OCI-LY7 (cell line): ENCODE measurements around the gene LRRC59. TPM values are rescaled to one million over a fixed set of nuclear protein-coding genes. Genes with fewer than 3 reads are reported as not detected.

ENCODE experiments used
- BruUV-seq: library from RNA; stranded (reverse); fragments of 400-500 nt; replicated peaks from 2 replicates; lab custom pipeline; 2021; lab: Mats Ljungman, UMichigan
- CTCF ChIA-PET: fragments of 300-600 bp; sonication (Branson Sonifier 250); formaldehyde crosslinking; loops from one replicate; lab custom pipeline; 2022; ENCODE audit warnings: antibody characterized with exemption; ENCODE audit not compliant: unreplicated experiment; lab: Charles Lee
- POLR2A ChIA-PET: fragments of 300-600 bp; sonication (Branson Sonifier 250); formaldehyde crosslinking; loops from one replicate; lab custom pipeline; 2022; ENCODE audit warnings: antibody characterized with exemption; lab: Charles Lee
- DNase-seq: peaks from one replicate; pipeline ENCODE4 v3.0.0-alpha.2; 2015; ENCODE audit warnings: low spot score
- H2AFZ ChIP-seq: fragments of 200-600 bp; sonication (generic), shearing (Covaris generic); 2 replicates; pipeline ENCODE4 v1.6.1; 2014; ENCODE audit warnings: mild to moderate bottlenecking, antibody characterized with exemption, low read length, moderate library complexity
- H3K27ac ChIP-seq: fragments of 200-600 bp; sonication (generic); 2 replicates; pipeline ENCODE4 v1.5.1; 2014; ENCODE audit warnings: mixed run types, low read depth, mild to moderate bottlenecking, moderate library complexity, low read length, inconsistent platforms; ENCODE audit not compliant: poor library complexity, severe bottlenecking
- H3K36me3 ChIP-seq: fragments of 200-600 bp; sonication (generic); 2 replicates; pipeline ENCODE4 v1.6.1; 2014; ENCODE audit warnings: mild to moderate bottlenecking, antibody characterized with exemption, low read length, moderate library complexity, mixed read lengths; ENCODE audit not compliant: insufficient read depth
- H3K4me1 ChIP-seq: fragments of 200-600 bp; sonication (generic); 2 replicates; pipeline ENCODE4 v1.5.1; 2014; ENCODE audit warnings: mild to moderate bottlenecking, low read length; ENCODE audit not compliant: insufficient read depth, poor library complexity, severe bottlenecking
- H3K4me2 ChIP-seq: fragments of 200-600 bp; sonication (generic); 2 replicates; pipeline ENCODE4 v1.6.1; 2014; ENCODE audit warnings: mild to moderate bottlenecking, low read length
- H3K4me3 ChIP-seq: fragments of 200-600 bp; sonication (generic); 2 replicates; pipeline ENCODE4 v1.5.1; 2014; ENCODE audit warnings: mild to moderate bottlenecking, low read depth, low read length; ENCODE audit not compliant: poor library complexity, severe bottlenecking
- H3K79me2 ChIP-seq: fragments of 200-600 bp; sonication (generic); 2 replicates; pipeline ENCODE4 v1.6.1; 2016; ENCODE audit warnings: low read depth, mild to moderate bottlenecking, low read length, moderate library complexity, mixed read lengths; ENCODE audit not compliant: insufficient read depth
- H3K9me2 ChIP-seq: fragments of 200-600 bp; sonication (generic); 2 replicates; pipeline ENCODE4 v1.6.1; 2016; ENCODE audit warnings: mild to moderate bottlenecking, low read length, mixed read lengths; ENCODE audit not compliant: insufficient read depth
- H3K9me3 ChIP-seq: fragments of 200-600 bp; sonication (generic); 2 replicates; pipeline ENCODE4 v1.6.1; 2014; ENCODE audit warnings: mild to moderate bottlenecking, mixed run types, low read length, mixed read lengths
- H4K20me1 ChIP-seq: fragments of 200-600 bp; sonication (generic); 2 replicates; pipeline ENCODE4 v1.6.1; 2014; ENCODE audit warnings: mild to moderate bottlenecking, antibody characterized with exemption, low read length, moderate library complexity, mixed read lengths; ENCODE audit not compliant: insufficient read depth
- EZH2phosphoT487 ChIP-seq: fragments of 200-600 bp; sonication (generic); IDR thresholded peaks from 2 replicates; pipeline ENCODE4 v1.6.1; 2018; ENCODE audit warnings: low read depth, borderline replicate concordance, mild to moderate bottlenecking, mixed run types, antibody characterized with exemption, low read length, moderate library complexity, mixed read lengths
- intact Hi-C: fragments of 100-400 bp; cut with micrococcal nuclease; formaldehyde crosslinking; loops from one replicate; pipeline ENCODE4 v1.10.0; 2022; ENCODE audit not compliant: unreplicated experiment
- total RNA-seq, 2 experiments: library from RNA; depleted of rRNA in 1 of 2; stranded (reverse); fragments of >200 nt in 1 of 2; shearing (Covaris generic) in 1 of 2; gene quantifications; 2 replicates each; pipeline ENCODE4 v1.2.3, GENCODE V29; 2014 to 2022
- TF ChIP-seq, protein P1 (sequence below): fragments of 200-600 bp; sonication (generic); conservative IDR thresholded peaks from 2 replicates; pipeline ENCODE4 v1.5.1; 2014; ENCODE audit warnings: mild to moderate bottlenecking, antibody characterized with exemption, low read length, moderate library complexity, mixed read lengths

LRRC59 gene
- total RNA-seq, 2 experiments from 2014 or later, result 87.4 to 125 TPM

GRCh38 chr17:50339381-50339780, 57.9 kb downstream of the LRRC59 start:
- TF ChIP-seq, protein P1, sequence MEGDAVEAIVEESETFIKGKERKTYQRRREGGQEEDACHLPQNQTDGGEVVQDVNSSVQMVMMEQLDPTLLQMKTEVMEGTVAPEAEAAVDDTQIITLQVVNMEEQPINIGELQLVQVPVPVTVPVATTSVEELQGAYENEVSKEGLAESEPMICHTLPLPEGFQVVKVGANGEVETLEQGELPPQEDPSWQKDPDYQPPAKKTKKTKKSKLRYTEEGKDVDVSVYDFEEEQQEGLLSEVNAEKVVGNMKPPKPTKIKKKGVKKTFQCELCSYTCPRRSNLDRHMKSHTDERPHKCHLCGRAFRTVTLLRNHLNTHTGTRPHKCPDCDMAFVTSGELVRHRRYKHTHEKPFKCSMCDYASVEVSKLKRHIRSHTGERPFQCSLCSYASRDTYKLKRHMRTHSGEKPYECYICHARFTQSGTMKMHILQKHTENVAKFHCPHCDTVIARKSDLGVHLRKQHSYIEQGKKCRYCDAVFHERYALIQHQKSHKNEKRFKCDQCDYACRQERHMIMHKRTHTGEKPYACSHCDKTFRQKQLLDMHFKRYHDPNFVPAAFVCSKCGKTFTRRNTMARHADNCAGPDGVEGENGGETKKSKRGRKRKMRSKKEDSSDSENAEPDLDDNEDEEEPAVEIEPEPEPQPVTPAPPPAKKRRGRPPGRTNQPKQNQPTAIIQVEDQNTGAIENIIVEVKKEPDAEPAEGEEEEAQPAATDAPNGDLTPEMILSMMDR, result no peak
- no peak overlapping the region for H2AFZ ChIP-seq
- peaks cover 13% of the 10 kb centered on the region; the same call in 1 of the 2 replicates for H3K9me3 ChIP-seq
- H3K36me3 ChIP-seq, result no peaks in the 10 kb centered on the region
- H3K4me3 ChIP-seq, result no peak overlapping the region
- H3K27ac ChIP-seq, result no peak overlapping the region
- no peaks in the 10 kb centered on the region for H3K79me2 ChIP-seq
- intact Hi-C loops, result no loop called here
- ChIA-PET CTCF (no interaction called here), POLR2A (no interaction called here)
- no peak overlapping the region for H3K4me2 ChIP-seq
- no TSS peak for BruUV-seq
- H3K9me2 ChIP-seq, result no peaks in the 10 kb centered on the region
- DNase-seq, result no peak
- no peaks in the 10 kb centered on the region for H3K4me1 ChIP-seq
- no peaks in the 10 kb centered on the region for H4K20me1 ChIP-seq

DNA sequence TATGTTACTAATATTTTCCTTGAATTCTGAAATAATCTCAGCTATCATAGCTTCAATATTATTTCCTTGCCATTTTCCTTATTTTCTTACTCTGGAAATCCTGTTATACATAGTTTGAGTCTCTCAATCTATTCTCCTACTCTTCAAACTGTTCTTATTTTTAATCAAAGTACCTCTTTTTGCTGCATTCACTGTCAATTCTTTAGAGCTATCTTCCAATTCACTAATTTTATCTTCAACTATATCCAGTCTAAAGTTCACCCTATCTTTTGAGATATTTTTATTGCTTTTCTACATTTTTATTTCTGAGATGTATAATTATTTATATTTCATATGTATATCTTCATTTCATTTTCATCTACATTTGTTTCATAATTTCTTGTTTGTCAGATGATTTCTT, 58.7 kb downstream of the LRRC59 start:
- CTCF ChIA-PET, result no interaction called here
- Histone ChIP-seq H2AFZ (no peak overlapping the region), H3K4me1 (no peaks in the 10 kb centered on the region), H3K79me2 (no peaks in the 10 kb centered on the region), H4K20me1 (no peaks in the 10 kb centered on the region), H3K9me3 (peaks cover 13% of the 10 kb centered on the region; the same call in 1 of the 2 replicates), H3K9me2 (no peaks in the 10 kb centered on the region), H3K4me2 (no peak overlapping the region), H3K36me3 (no peaks in the 10 kb centered on the region), H3K27ac (no peak overlapping the region), H3K4me3 (no peak overlapping the region)
- intact Hi-C loops, result no loop called here
- DNase-seq, result no peak
- no TSS peak for BruUV-seq
- no peak for TF ChIP-seq EZH2phosphoT487
- TF ChIP-seq, protein P1, result no peak
- POLR2A ChIA-PET, result no interaction called here

DNA sequence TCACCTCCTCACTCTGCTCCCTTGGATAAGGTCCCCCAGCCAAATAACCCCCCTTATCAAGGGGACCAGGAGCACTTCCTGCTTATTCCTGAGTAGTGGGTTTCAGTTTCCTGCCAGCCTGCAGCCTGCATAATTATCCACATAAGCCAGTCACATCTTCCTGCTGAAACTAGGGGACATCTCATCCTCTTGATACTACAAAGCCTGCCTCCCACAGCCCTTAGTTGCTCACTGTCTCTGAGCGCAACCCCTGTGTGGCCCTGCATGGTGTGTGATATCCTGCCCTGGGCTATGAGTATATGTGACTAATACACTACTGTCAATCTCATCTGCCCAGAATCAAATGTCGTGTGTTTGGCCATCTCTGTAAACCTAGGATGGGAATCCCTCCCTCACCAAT, 59.4 kb downstream of the LRRC59 start:
- Histone ChIP-seq H3K9me2 (no peaks in the 10 kb centered on the region), H3K79me2 (no peaks in the 10 kb centered on the region), H4K20me1 (no peaks in the 10 kb centered on the region), H3K36me3 (no peaks in the 10 kb centered on the region), H3K9me3 (peaks cover 13% of the 10 kb centered on the region; the same call in 1 of the 2 replicates), H3K4me1 (no peaks in the 10 kb centered on the region), H3K27ac (no peak overlapping the region), H3K4me2 (no peak overlapping the region), H2AFZ (no peak overlapping the region), H3K4me3 (no peak overlapping the region)
- TF ChIP-seq, protein P1, result no peak
- TF ChIP-seq EZH2phosphoT487, result no peak
- intact Hi-C loops, result no loop called here
- ChIA-PET POLR2A (no interaction called here), CTCF (no interaction called here)
- no peak for DNase-seq
- no TSS peak for BruUV-seq
